ENCODE results near the gene MCHR1. TPM values are rescaled to one million over a fixed set of nuclear protein-coding genes. Genes with fewer than 3 reads are reported as not detected.

MCHR1 gene
- total and polyA plus RNA-seq, 2 experiments from 2014 or later: 0.91 to 2.4 TPM

- no peak for TF ChIP-seq REST (IDR thresholded peaks at IDR 0.05; ENCODE audit: unreplicated experiment)
Observed at GRCh38 chr22:40651057-40651456, 28.2 kb upstream of the MCHR1 start (continued).

GRCh38 chr22:40651563-40652501, 27.5 kb upstream of the MCHR1 start:
- Mint-ChIP-seq H3K27me3 (ENCODE audit: insufficient read depth, low read depth, poor library complexity) (peaks cover 13% of the 10 kb centered on the region), H3K27ac (peak overlapping the region; percentile 67), H3K36me3 (ENCODE audit: low read depth) (no peaks in the 10 kb centered on the region), H3K4me1 (peaks cover 9% of the 10 kb centered on the region), H3K9me3 (no peaks in the 10 kb centered on the region), H3K4me3 (no peak overlapping the region)
- no peaks in the 10 kb centered on the region for H3K27me3 ChIP-seq (ENCODE audit: insufficient read depth)
- H3K79me2 ChIP-seq (replicated peaks; ENCODE audit: insufficient read depth): no peaks in the 10 kb centered on the region
- 0 out of 2 replicates have a peak, but pooled peaks cover 13% of the 10 kb centered on the region for H3F3A ChIP-seq (replicated peaks; ENCODE audit: low read depth)
- peak; percentile 64 for DNase-seq (ENCODE audit: low spot score)
- no peaks in the 10 kb centered on the region for H3K9me2 ChIP-seq (ENCODE audit: insufficient read depth)
- no peaks in the 10 kb centered on the region for H3K36me3 ChIP-seq (ENCODE audit: insufficient read depth)
- ATAC-seq: peak; percentile 82
- H3K27ac ChIP-seq (ENCODE audit: low read depth): no peak overlapping the region
- no peak overlapping the region for H3K4me3 ChIP-seq
- peaks cover 4% of the 10 kb centered on the region for H3K4me1 ChIP-seq (ENCODE audit: insufficient read depth)
- H4K20me1 ChIP-seq (replicated peaks; ENCODE audit: insufficient read depth): no peaks in the 10 kb centered on the region
- H2AFZ ChIP-seq: peak overlapping the region; percentile 67
- no peak overlapping the region for H3K4me2 ChIP-seq
- TF ChIP-seq, protein P1, sequence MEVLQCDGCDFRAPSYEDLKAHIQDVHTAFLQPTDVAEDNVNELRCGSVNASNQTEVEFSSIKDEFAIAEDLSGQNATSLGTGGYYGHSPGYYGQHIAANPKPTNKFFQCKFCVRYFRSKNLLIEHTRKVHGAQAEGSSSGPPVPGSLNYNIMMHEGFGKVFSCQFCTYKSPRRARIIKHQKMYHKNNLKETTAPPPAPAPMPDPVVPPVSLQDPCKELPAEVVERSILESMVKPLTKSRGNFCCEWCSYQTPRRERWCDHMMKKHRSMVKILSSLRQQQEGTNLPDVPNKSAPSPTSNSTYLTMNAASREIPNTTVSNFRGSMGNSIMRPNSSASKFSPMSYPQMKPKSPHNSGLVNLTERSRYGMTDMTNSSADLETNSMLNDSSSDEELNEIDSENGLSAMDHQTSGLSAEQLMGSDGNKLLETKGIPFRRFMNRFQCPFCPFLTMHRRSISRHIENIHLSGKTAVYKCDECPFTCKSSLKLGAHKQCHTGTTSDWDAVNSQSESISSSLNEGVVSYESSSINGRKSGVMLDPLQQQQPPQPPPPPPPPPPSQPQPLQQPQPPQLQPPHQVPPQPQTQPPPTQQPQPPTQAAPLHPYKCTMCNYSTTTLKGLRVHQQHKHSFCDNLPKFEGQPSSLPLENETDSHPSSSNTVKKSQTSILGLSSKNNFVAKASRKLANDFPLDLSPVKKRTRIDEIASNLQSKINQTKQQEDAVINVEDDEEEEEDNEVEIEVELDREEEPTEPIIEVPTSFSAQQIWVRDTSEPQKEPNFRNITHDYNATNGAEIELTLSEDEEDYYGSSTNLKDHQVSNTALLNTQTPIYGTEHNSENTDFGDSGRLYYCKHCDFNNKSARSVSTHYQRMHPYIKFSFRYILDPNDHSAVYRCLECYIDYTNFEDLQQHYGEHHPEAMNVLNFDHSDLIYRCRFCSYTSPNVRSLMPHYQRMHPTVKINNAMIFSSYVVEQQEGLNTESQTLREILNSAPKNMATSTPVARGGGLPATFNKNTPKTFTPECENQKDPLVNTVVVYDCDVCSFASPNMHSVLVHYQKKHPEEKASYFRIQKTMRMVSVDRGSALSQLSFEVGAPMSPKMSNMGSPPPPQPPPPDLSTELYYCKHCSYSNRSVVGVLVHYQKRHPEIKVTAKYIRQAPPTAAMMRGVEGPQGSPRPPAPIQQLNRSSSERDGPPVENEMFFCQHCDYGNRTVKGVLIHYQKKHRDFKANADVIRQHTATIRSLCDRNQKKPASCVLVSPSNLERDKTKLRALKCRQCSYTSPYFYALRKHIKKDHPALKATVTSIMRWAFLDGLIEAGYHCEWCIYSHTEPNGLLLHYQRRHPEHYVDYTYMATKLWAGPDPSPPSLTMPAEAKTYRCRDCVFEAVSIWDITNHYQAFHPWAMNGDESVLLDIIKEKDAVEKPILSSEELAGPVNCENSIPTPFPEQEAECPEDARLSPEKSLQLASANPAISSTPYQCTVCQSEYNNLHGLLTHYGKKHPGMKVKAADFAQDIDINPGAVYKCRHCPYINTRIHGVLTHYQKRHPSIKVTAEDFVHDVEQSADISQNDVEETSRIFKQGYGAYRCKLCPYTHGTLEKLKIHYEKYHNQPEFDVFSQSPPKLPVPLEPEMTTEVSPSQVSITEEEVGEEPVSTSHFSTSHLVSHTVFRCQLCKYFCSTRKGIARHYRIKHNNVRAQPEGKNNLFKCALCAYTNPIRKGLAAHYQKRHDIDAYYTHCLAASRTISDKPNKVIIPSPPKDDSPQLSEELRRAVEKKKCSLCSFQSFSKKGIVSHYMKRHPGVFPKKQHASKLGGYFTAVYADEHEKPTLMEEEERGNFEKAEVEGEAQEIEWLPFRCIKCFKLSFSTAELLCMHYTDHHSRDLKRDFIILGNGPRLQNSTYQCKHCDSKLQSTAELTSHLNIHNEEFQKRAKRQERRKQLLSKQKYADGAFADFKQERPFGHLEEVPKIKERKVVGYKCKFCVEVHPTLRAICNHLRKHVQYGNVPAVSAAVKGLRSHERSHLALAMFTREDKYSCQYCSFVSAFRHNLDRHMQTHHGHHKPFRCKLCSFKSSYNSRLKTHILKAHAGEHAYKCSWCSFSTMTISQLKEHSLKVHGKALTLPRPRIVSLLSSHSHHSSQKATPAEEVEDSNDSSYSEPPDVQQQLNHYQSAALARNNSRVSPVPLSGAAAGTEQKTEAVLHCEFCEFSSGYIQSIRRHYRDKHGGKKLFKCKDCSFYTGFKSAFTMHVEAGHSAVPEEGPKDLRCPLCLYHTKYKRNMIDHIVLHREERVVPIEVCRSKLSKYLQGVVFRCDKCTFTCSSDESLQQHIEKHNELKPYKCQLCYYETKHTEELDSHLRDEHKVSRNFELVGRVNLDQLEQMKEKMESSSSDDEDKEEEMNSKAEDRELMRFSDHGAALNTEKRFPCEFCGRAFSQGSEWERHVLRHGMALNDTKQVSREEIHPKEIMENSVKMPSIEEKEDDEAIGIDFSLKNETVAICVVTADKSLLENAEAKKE (CRISPR knock-in tag; IDR thresholded peaks at IDR 0.05): no peak
- TF ChIP-seq EZH2phosphoT487 (IDR thresholded peaks at IDR 0.05; ENCODE audit: unreplicated experiment) (no peak), ZNF114 (CRISPR knock-in tag; IDR thresholded peaks at IDR 0.05) (no peak), POLR2AphosphoS5 (IDR thresholded peaks at IDR 0.05; ENCODE audit: low read depth) (no peak), CREB1 (CRISPR knock-in tag; IDR thresholded peaks at IDR 0.05; ENCODE audit: low read depth) (no peak), NANOG (IDR thresholded peaks at IDR 0.05; ENCODE audit: borderline replicate concordance) (no peak)
- TF ChIP-seq, protein P2, sequence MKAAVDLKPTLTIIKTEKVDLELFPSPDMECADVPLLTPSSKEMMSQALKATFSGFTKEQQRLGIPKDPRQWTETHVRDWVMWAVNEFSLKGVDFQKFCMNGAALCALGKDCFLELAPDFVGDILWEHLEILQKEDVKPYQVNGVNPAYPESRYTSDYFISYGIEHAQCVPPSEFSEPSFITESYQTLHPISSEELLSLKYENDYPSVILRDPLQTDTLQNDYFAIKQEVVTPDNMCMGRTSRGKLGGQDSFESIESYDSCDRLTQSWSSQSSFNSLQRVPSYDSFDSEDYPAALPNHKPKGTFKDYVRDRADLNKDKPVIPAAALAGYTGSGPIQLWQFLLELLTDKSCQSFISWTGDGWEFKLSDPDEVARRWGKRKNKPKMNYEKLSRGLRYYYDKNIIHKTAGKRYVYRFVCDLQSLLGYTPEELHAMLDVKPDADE (IDR thresholded peaks at IDR 0.05): no peak
- TF ChIP-seq, protein P3, sequence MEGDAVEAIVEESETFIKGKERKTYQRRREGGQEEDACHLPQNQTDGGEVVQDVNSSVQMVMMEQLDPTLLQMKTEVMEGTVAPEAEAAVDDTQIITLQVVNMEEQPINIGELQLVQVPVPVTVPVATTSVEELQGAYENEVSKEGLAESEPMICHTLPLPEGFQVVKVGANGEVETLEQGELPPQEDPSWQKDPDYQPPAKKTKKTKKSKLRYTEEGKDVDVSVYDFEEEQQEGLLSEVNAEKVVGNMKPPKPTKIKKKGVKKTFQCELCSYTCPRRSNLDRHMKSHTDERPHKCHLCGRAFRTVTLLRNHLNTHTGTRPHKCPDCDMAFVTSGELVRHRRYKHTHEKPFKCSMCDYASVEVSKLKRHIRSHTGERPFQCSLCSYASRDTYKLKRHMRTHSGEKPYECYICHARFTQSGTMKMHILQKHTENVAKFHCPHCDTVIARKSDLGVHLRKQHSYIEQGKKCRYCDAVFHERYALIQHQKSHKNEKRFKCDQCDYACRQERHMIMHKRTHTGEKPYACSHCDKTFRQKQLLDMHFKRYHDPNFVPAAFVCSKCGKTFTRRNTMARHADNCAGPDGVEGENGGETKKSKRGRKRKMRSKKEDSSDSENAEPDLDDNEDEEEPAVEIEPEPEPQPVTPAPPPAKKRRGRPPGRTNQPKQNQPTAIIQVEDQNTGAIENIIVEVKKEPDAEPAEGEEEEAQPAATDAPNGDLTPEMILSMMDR (conservative IDR thresholded peaks at IDR 0.05; ENCODE audit: low read depth in 2 of 2): no peak

All from GM23338 (cell line).